A673 (cell line): ENCODE data around the gene RPUSD2.

ENCODE experiments used
- CTCF ChIP-seq: fragments of 300-800, 200-600 bp; sonication (generic); conservative IDR thresholded peaks from 2 replicates; pipeline ENCODE4 v1.5.1; 2017; ENCODE audit warnings: low read depth, mild to moderate bottlenecking, antibody characterized with exemption, low read length, moderate library complexity, mixed read lengths
- EZH2 ChIP-seq: fragments of 200-600 bp; sonication (generic); IDR thresholded peaks from 2 replicates; pipeline ENCODE4 v1.6.1; 2017; ENCODE audit warnings: borderline replicate concordance, low read depth, mild to moderate bottlenecking, mixed read lengths, antibody characterized with exemption, low read length; ENCODE audit not compliant: poor library complexity, severe bottlenecking

- TF ChIP-seq CTCF (no peak), EZH2 (no peak)
Observed at GRCh38 chr15:40558952-40559742, 10.0 kb upstream of the RPUSD2 start.
